Left lung (tissue), 10 donors: ENCODE measurements around the gene CYP17A1. TPM values are rescaled to one million over a fixed set of nuclear protein-coding genes. Genes with fewer than 3 reads are reported as not detected.
A peak's percentile ranks its signal among the peaks of the same experiment; 100 is the strongest.

ENCODE experiments used
- ATAC-seq: fragments of 200-7000 bp; cut with Tn5 transposase; one replicate; pipeline ENCODE4 v1.9.1; 2020; ENCODE audit warnings: moderate library complexity
- DNase-seq, 4 donors: peaks; one replicate each; pipeline ENCODE4 v3.0.0-alpha.2; 2013 to 2020
- H3K27ac ChIP-seq, 2 donors: fragments of 200-600 bp; sonication (generic) in 1 of 2; one replicate each; pipeline versions ENCODE4 v1.5.0 to v1.8.0; 2020 to 2021
- H3K27me3 ChIP-seq, 2 donors: fragments of 200-600 bp; sonication (generic) in 1 of 2; one replicate each; pipeline versions ENCODE4 v1.5.0 to v1.8.0; 2020 to 2021
- H3K36me3 ChIP-seq, 2 donors: fragments of 200-600 bp; sonication (generic) in 1 of 2; one replicate each; pipeline versions ENCODE4 v1.5.0 to v1.8.0; 2020 to 2021
- H3K4me1 ChIP-seq, 2 donors: fragments of 200-600 bp; one replicate each; pipeline ENCODE4 v1.8.0; 2021
- H3K4me3 ChIP-seq, 2 donors: fragments of 200-600 bp; sonication (generic) in 1 of 2; one replicate each; pipeline versions ENCODE4 v1.5.0 to v1.8.0; 2020 to 2021; ENCODE audit warnings: mild to moderate bottlenecking in 1 of 2
- H3K9me3 ChIP-seq, 2 donors: fragments of 200-600 bp; sonication (generic) in 1 of 2; one replicate each; pipeline versions ENCODE4 v1.5.0 to v1.8.0; 2020 to 2021
- CTCF ChIP-seq, 2 donors: fragments of 200-600 bp; sonication (generic) in 1 of 2; IDR thresholded peaks; one replicate each; pipeline versions ENCODE4 v1.5.0 to v1.8.0; 2021; ENCODE audit warnings: antibody characterized with exemption in 2 of 2
- intact Hi-C, 2 donors: fragments of 100-400 bp; cut with DNase I; formaldehyde crosslinking; loops; one replicate each; pipeline versions ENCODE4 v1.11.2 to v1.14.2; 2022
- polyA plus RNA-seq, 6 donors: library from polyadenylated mRNA; unstranded; fragments of 120-200 nt; gene quantifications; one replicate each; pipeline ENCODE4 v1.2.1, GENCODE V29; 2013; ENCODE audit not compliant: insufficient read length in 6 of 6
- total RNA-seq, 2 donors: library from RNA; stranded (reverse); fragmentation: NEBNext Ultra II Directional; extraction: Animal tissue kit (Norgen Biotek cat#: 25700); gene quantifications; one replicate each; pipeline ENCODE4 v1.2.1, GENCODE V29; 2021
- donor health status: DM: no; HTN: yes; CAD: no.
- donor health status: DM: no; HTN: no; CAD: no.

Gene CYP17A1
- total and polyA plus RNA-seq, 8 donors: 0.28 to 2.1 (median 0.55) TPM; not detected in 2

- peak overlapping the region; percentile 28 to 93 for H3K27ac ChIP-seq
- H3K9me3 ChIP-seq: no peaks in the 10 kb centered on the region
- no peak for TF ChIP-seq CTCF (IDR thresholded peaks at IDR 0.05)
- H3K27me3 ChIP-seq: no peaks in the 10 kb centered on the region
- intact Hi-C loops: loop anchor here in 1 of 2 donors (10.0 kb wide), 1 partner anchor 59 kb away; no protein-coding TSS in a partner anchor
- ATAC-seq (no peak), DNase-seq (no peak)
- H3K4me3 ChIP-seq: no peak overlapping the region
- H3K36me3 ChIP-seq: peaks cover 0 to 55% of the 10 kb centered on the region in 2 donors
- peaks cover 24 to 73% of the 10 kb centered on the region in 2 donors for H3K4me1 ChIP-seq
These were observed 23.3 kb downstream of the CYP17A1 start for GRCh38 chr10:102813734-102814452.

- H3K4me1 ChIP-seq: peaks cover 24 to 78% of the 10 kb centered on the region in 2 donors
- H3K9me3 ChIP-seq: no peaks in the 10 kb centered on the region
- no peaks in the 10 kb centered on the region for H3K27me3 ChIP-seq
- DNase-seq (peak in 1 of 4 donors; percentile 66), ATAC-seq (peak; percentile 55)
- no peak overlapping the region for H3K4me3 ChIP-seq
- peaks cover 0 to 55% of the 10 kb centered on the region in 2 donors for H3K36me3 ChIP-seq
- intact Hi-C loops: loop anchor here in 1 of 2 donors (10.0 kb wide), 1 partner anchor 58 kb away; no protein-coding TSS in a partner anchor
- TF ChIP-seq CTCF (IDR thresholded peaks at IDR 0.05): no peak
- peak overlapping the region; percentile 75 to 93 for H3K27ac ChIP-seq
These were observed 24.1 kb downstream of the CYP17A1 start for GRCh38 chr10:102813017-102813541.

GRCh38 chr10:102812231-102812876, 24.9 kb downstream of the CYP17A1 start:
- Histone ChIP-seq H3K27ac (peak overlapping the region; percentile 31 to 75), H3K9me3 (no peaks in the 10 kb centered on the region), H3K4me3 (no peak overlapping the region), H3K36me3 (peaks cover 0 to 55% of the 10 kb centered on the region in 2 donors), H3K27me3 (no peaks in the 10 kb centered on the region), H3K4me1 (peaks cover 24 to 77% of the 10 kb centered on the region in 2 donors)
- TF ChIP-seq CTCF (IDR thresholded peaks at IDR 0.05): no peak
- ATAC-seq: no peak
- DNase-seq: peak in 1 of 4 donors; percentile 49
- intact Hi-C loops: loop anchor here in 1 of 2 donors (10.0 kb wide), 1 partner anchor 58 kb away; no protein-coding TSS in a partner anchor

GRCh38 chr10:102811346-102811745, 25.9 kb downstream of the CYP17A1 start:
- Histone ChIP-seq H3K4me3 (no peak overlapping the region), H3K36me3 (peaks cover 0 to 55% of the 10 kb centered on the region in 2 donors), H3K9me3 (no peaks in the 10 kb centered on the region), H3K4me1 (peaks cover 20 to 68% of the 10 kb centered on the region in 2 donors), H3K27ac (peak overlapping the region in 1 of 2 donors; percentile 75), H3K27me3 (no peaks in the 10 kb centered on the region)
- DNase-seq (no peak), ATAC-seq (no peak)
- intact Hi-C loops: loop anchor here in 1 of 2 donors (10.0 kb wide), 1 partner anchor 57 kb away; no protein-coding TSS in a partner anchor
- no peak for TF ChIP-seq CTCF (IDR thresholded peaks at IDR 0.05)

- Histone ChIP-seq H3K9me3 (no peaks in the 10 kb centered on the region), H3K4me1 (peaks cover 2 to 50% of the 10 kb centered on the region in 2 donors), H3K27me3 (no peaks in the 10 kb centered on the region), H3K27ac (no peak overlapping the region), H3K4me3 (no peak overlapping the region), H3K36me3 (peaks cover 0 to 45% of the 10 kb centered on the region in 2 donors)
- no peak for TF ChIP-seq CTCF (IDR thresholded peaks at IDR 0.05)
- ATAC-seq: no peak
- intact Hi-C loops: no loop called here
- no peak for DNase-seq
These were observed 28.8 kb downstream of the CYP17A1 start for GRCh38 chr10:102808380-102808779.
